D721Med (cell line): ENCODE data around the gene SYNE4.
"Not testable (repeated sequence)": the region's sequence is repeated elsewhere in the genome, so short reads cannot be mapped to it uniquely, and the experiment has no call there.

Source experiments
- DNase-seq: peaks from one replicate; pipeline ENCODE4 v3.0.0; 2011; ENCODE audit warnings: low spot score; ENCODE audit not compliant: insufficient read length
- FAIRE-seq: peaks from 2 replicates; lab custom pipeline; 2011; peaks lifted over from hg19 to GRCh38; lab: Jason Lieb, UNC
- CTCF ChIP-seq: IDR thresholded peaks from 2 replicates; pipeline ENCODE4 v1.5.1; 2012; ENCODE audit warnings: mild to moderate bottlenecking, control low read depth; ENCODE audit not compliant: insufficient read depth; ENCODE audit errors: missing control alignments

SYNE4 gene

GRCh38 chr19:35987571-35987896 is 21.1 kb downstream of the SYNE4 start:
- peak; percentile 18 for TF ChIP-seq CTCF
- DNase-seq = no peak
- no peak for FAIRE-seq

DNA sequence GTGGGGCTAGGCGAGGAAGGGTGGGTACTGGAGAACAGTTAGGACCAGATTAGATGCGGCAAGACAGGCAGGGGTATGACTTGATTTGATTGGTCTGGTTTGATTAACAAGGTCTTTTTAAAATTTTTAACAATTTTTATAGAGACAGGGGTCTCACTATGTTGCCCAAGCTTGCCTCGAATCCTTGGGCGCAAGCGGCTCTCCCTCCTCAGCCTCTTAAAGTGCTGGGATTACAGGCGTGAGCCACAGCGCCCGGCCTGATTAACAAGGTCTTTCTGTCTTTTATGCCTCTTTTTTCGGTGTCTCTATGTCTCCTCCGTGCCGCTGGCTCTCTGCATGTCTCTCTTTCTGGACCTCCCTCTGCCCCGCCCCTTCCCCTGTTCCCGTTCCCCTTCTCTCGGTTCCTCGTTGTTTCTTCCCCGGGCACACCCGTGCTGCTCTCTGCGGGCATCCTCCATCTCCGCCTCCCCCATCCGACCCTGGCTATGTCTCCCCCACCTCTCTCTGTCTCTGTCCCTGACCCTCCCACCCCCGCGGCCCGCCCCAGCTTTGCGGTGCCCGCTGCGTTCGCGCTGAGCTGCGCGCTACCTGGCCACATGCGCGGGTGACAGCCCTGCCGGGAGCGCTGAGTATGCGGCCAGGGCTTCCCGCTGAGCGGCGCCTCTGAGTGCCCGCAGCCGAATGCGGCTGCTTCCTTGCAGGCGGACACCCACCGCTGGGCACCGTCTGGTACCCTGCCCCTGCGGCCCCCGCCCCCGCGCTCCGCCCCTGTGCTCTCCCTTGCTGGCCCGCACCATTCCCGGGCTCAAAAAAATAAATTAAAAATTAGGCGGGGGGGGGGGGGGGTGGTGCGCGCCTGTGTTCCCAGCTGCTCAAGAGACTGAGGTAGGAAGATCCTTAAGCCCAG is 21.7 kb downstream of the SYNE4 start:
- peak; percentile 67 for DNase-seq
- FAIRE-seq = no peak
- no peak for TF ChIP-seq CTCF

DNA sequence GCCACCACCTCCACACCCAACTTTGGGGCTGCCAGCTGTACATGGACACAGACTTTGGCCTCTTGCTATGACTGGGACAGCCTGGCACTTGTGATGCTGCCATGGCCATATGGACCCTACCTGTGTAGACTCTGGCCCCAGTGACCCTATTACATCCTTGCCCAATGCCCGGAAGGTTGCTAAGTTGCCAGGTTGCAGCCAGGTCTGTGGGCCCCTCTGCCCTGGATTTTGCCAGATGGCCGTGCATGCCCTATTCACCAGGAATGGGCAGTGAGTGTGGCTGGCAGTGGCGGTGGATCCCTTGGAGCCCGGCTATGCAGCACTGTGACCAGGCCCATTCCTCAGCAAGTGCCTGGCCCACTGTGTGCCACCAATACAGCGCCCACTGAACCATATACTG is 22.5 kb downstream of the SYNE4 start:
- FAIRE-seq (no peak), DNase-seq (no peak)
- no peak for TF ChIP-seq CTCF

DNA sequence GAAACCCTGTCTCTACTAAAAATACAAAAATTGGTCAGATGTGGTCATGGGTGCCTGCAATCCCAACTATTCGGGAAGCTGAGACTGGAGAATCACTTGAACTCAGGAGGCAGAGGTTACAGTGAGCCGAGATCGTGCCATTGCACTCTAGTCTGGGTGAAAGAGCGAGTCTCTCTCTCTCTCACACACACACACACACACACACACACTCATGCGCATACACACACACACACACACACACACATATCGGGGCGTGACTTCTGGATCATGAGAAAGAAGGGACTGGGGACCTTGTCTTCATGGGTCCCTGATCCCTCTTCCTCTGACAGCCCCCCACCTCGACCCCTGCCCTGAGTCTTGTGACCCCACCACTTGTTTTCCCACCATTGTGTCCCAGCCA is 25.4 kb downstream of the SYNE4 start:
- no peak for FAIRE-seq

DNA sequence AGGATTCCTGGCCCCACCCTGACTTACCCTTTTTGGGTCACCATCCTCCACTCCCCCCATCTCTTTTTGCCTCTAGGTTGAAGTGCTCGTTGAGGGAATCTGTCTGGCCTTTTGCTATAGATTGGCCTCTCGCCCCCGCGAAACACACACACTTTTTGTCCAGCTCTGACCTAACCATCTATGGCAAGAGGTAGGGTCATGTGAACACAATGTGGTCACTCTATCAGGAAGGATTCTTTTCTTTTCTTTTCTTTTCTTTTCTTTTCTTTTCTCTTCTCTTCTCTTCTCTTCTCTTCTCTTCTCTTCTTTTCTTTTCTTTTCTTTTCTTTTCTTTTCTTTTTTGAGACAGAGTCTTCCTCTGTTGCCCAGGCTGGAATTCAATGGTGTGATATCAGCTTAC is 27.6 kb downstream of the SYNE4 start:
- not testable (repeated sequence) for FAIRE-seq, DNase-seq

More for the DNA sequence above, 25.4 kb downstream of the SYNE4 start:
- no peak for TF ChIP-seq CTCF
- no peak for DNase-seq

DNA sequence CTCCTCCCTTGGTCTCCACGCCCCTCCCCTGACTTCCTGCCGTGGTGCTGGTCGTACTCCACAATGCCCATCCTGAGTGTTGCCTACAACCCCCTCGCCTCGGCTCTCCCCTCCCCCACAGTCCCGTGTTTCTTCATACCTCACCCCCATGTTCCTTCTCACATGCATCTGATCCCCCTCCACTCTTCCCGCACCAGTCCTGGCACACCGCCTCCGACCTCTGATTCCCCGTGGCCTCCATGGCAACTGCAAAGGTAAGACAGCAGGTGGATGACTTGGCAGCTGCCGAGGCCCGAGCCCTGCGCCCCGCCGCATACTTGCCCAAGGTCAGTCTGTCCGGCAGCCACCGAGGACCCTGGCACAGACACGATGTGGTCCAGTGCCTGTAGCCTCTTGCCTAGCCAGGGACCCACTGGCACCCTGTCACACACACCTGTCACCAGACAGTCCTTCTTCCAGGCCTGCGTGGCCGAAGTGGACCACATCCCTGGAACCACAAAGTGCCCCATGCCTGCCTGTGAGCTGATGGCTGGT is 29.7 kb downstream of the SYNE4 start:
- DNase-seq (no peak), FAIRE-seq (no peak)
- TF ChIP-seq CTCF = no peak

DNA sequence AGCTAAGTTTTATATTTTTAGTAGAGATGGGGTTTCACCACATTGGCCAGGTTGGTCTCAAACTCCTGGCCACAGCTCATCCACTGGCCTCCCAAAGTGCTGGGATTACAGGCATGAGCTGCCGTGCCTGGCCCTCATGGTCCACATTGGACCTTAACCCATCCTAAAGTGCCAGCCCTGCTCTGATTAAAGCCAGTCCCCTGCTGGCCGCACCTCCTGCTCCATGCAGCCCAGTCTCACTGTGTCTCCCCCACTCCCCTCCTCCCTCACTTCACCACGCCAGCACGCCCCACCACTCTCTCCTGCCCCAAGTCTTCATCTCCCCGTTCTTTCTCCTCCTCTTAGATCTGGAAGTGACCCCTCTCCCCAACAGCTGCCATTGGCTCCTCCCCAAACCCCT is 30.3 kb downstream of the SYNE4 start:
- DNase-seq (no peak), FAIRE-seq (no peak)
- TF ChIP-seq CTCF = no peak
